ENCODE measurements around the gene SPR.

Gene SPR

GRCh38 chr2:72921088-72921851, 34.1 kb downstream of the SPR start:
- no peak overlapping the region for H3K27ac ChIP-seq (ENCODE audit: low read depth, low read length)
- H3K36me3 ChIP-seq (ENCODE audit: control insufficient read depth in 1 of 2, insufficient read depth in 2 of 2, low read length in 2 of 2): no peaks in the 10 kb centered on the region
- no peak overlapping the region for H3K9ac ChIP-seq (ENCODE audit: low read depth in 1 of 2, low read length in 2 of 2)
- no peaks in the 10 kb centered on the region for H3K9me3 ChIP-seq (ENCODE audit: control insufficient read depth in 1 of 2, low read length in 2 of 2)
- H3K4me1 ChIP-seq (ENCODE audit: control insufficient read depth in 1 of 2, insufficient read depth in 2 of 2, low read length in 2 of 2): peaks cover 15 to 30% of the 10 kb centered on the region in 2 donors
- H3K4me3 ChIP-seq (ENCODE audit: low read depth in 1 of 2, low read length in 2 of 2): no peak overlapping the region
- peaks cover 84 to 91% of the 10 kb centered on the region in 2 donors for H3K27me3 ChIP-seq (ENCODE audit: control insufficient read depth in 1 of 2, insufficient read depth in 2 of 2, low read length in 2 of 2)

- Histone ChIP-seq H3K4me1 (ENCODE audit: control insufficient read depth in 1 of 2, insufficient read depth in 2 of 2, low read length in 2 of 2) (peaks cover 9 to 24% of the 10 kb centered on the region in 2 donors), H3K4me3 (ENCODE audit: low read depth in 1 of 2, low read length in 2 of 2) (no peak overlapping the region), H3K27me3 (ENCODE audit: control insufficient read depth in 1 of 2, insufficient read depth in 2 of 2, low read length in 2 of 2) (peaks cover 84 to 92% of the 10 kb centered on the region in 2 donors), H3K9ac (ENCODE audit: low read depth in 1 of 2, low read length in 2 of 2) (no peak overlapping the region), H3K9me3 (ENCODE audit: control insufficient read depth in 1 of 2, low read length in 2 of 2) (no peaks in the 10 kb centered on the region), H3K36me3 (ENCODE audit: control insufficient read depth in 1 of 2, insufficient read depth in 2 of 2, low read length in 2 of 2) (no peaks in the 10 kb centered on the region), H3K27ac (ENCODE audit: low read depth, low read length) (no peak overlapping the region)
Observed at GRCh38 chr2:72921853-72922252, 34.6 kb downstream of the SPR start.

DNA sequence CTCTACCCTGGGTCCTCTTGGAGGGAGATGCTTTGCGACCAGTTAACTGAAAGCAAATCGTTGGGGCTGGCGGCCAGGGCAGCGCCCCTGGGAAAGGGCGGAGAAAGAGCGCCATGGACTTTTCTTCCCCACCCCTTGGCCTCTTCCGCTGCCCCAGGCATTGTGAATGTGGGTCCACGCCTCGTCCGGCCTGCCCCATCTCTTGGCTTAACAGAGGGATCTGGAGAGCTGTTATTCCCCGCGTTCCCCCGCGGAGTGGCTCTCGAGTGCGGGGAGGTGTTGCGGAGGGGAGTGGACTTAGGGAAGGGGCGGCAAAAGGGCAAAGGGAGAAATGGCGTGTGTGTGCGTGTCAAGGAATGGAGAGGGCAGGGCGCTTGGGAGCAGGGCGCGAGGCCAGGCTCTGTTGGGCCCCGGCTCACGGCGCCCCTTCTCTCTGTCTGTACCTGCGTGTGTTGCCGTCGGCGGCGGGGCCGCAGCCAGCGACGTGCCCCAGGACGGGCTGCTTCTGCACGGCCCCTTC, 36.7 kb downstream of the SPR start:
- Histone ChIP-seq H3K9ac (ENCODE audit: low read depth in 1 of 2, low read length in 2 of 2) (no peak overlapping the region), H3K4me3 (ENCODE audit: low read depth in 1 of 2, low read length in 2 of 2) (no peak overlapping the region), H3K27ac (ENCODE audit: low read depth, low read length) (no peak overlapping the region), H3K36me3 (ENCODE audit: control insufficient read depth in 1 of 2, insufficient read depth in 2 of 2, low read length in 2 of 2) (no peaks in the 10 kb centered on the region), H3K9me3 (ENCODE audit: control insufficient read depth in 1 of 2, low read length in 2 of 2) (no peaks in the 10 kb centered on the region), H3K4me1 (ENCODE audit: control insufficient read depth in 1 of 2, insufficient read depth in 2 of 2, low read length in 2 of 2) (peaks cover 8 to 12% of the 10 kb centered on the region in 2 donors), H3K27me3 (ENCODE audit: control insufficient read depth in 1 of 2, insufficient read depth in 2 of 2, low read length in 2 of 2) (peaks cover 92 to 98% of the 10 kb centered on the region in 2 donors)

GRCh38 chr2:72924353-72925240, 37.4 kb downstream of the SPR start:
- Histone ChIP-seq H3K4me3 (ENCODE audit: low read depth in 1 of 2, low read length in 2 of 2) (no peak overlapping the region), H3K9ac (ENCODE audit: low read depth in 1 of 2, low read length in 2 of 2) (no peak overlapping the region), H3K9me3 (ENCODE audit: control insufficient read depth in 1 of 2, low read length in 2 of 2) (no peaks in the 10 kb centered on the region), H3K36me3 (ENCODE audit: control insufficient read depth in 1 of 2, insufficient read depth in 2 of 2, low read length in 2 of 2) (no peaks in the 10 kb centered on the region), H3K27me3 (ENCODE audit: control insufficient read depth in 1 of 2, insufficient read depth in 2 of 2, low read length in 2 of 2) (peaks cover 91 to 98% of the 10 kb centered on the region in 2 donors), H3K4me1 (ENCODE audit: control insufficient read depth in 1 of 2, insufficient read depth in 2 of 2, low read length in 2 of 2) (peaks cover 8 to 11% of the 10 kb centered on the region in 2 donors), H3K27ac (ENCODE audit: low read depth, low read length) (no peak overlapping the region)

DNA sequence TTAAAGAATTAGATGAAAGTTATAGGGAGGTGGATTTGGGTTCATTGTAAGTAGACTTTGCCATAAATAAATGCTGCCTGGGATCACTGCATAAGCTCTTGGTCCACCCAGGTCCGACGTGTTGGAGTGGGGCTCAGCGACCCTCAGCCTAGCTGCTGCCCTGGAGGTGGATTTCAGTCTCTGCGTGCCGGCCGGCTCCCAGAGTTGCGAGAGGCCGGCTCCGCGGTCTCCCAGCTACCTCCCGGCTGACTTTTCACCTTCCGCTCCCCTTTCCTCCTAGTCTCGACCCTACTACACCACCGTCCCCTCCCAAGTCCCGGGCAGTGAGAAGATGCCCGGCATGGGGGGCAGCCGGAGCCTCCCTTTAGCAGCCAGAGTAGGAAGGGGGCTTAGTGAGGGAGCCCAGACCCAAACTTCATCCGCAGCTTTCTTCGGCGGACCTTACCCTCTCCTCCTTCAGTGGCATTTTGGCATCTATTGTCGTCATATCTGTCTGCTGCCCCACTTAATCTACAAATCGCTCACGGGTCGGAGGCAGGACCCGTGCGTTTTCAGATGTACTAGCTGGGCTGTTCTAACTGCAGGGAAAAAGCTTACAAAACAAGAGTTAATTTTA, 38.2 kb downstream of the SPR start:
- Histone ChIP-seq H3K4me3 (ENCODE audit: low read depth in 1 of 2, low read length in 2 of 2) (no peak overlapping the region), H3K27ac (ENCODE audit: low read depth, low read length) (no peak overlapping the region), H3K36me3 (ENCODE audit: control insufficient read depth in 1 of 2, insufficient read depth in 2 of 2, low read length in 2 of 2) (no peaks in the 10 kb centered on the region), H3K9me3 (ENCODE audit: control insufficient read depth in 1 of 2, low read length in 2 of 2) (no peaks in the 10 kb centered on the region), H3K4me1 (ENCODE audit: control insufficient read depth in 1 of 2, insufficient read depth in 2 of 2, low read length in 2 of 2) (peaks cover 7 to 8% of the 10 kb centered on the region in 2 donors), H3K9ac (ENCODE audit: low read depth in 1 of 2, low read length in 2 of 2) (no peak overlapping the region), H3K27me3 (ENCODE audit: control insufficient read depth in 1 of 2, insufficient read depth in 2 of 2, low read length in 2 of 2) (peaks cover 85 to 91% of the 10 kb centered on the region in 2 donors)

- peaks cover 6 to 8% of the 10 kb centered on the region in 2 donors for H3K4me1 ChIP-seq (ENCODE audit: control insufficient read depth in 1 of 2, insufficient read depth in 2 of 2, low read length in 2 of 2)
- H3K4me3 ChIP-seq (ENCODE audit: low read depth in 1 of 2, low read length in 2 of 2): no peak overlapping the region
- no peaks in the 10 kb centered on the region for H3K9me3 ChIP-seq (ENCODE audit: control insufficient read depth in 1 of 2, low read length in 2 of 2)
- H3K36me3 ChIP-seq (ENCODE audit: control insufficient read depth in 1 of 2, insufficient read depth in 2 of 2, low read length in 2 of 2): no peaks in the 10 kb centered on the region
- peaks cover 77 to 82% of the 10 kb centered on the region in 2 donors for H3K27me3 ChIP-seq (ENCODE audit: control insufficient read depth in 1 of 2, insufficient read depth in 2 of 2, low read length in 2 of 2)
- H3K27ac ChIP-seq (ENCODE audit: low read depth, low read length): no peak overlapping the region
- no peak overlapping the region for H3K9ac ChIP-seq (ENCODE audit: low read depth in 1 of 2, low read length in 2 of 2)
Observed at GRCh38 chr2:72926368-72926767, 39.2 kb downstream of the SPR start.

DNA sequence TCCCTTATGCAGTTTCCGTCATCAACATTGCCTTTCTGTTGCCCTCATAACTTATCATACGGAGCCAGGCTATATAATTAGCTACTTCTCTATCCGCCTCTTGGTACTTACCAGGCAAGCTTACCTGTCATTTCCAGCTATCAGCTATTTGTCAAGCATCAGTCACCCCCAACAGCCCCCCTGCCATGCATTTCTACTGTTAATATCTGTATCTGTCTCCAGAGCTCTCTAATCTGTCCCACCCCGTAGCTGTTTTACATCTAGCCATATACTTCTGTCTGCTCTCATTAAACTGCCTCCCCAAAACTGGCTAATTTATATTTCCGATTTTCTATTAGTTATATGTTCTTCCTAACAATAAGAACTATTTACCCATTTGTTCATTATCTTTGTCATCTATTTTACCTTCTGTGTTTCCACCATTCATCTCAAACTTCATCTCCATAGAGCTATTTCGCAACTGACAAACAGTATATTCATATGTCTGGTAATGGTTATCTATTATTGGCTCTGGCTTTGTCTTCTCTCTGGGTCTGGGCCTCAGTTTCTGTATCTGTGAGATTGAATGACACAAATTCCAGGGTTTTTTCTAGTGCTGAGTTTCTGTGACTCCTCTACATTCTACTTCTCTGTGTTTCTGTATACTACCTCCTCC, 39.7 kb downstream of the SPR start:
- Histone ChIP-seq H3K27me3 (ENCODE audit: control insufficient read depth in 1 of 2, insufficient read depth in 2 of 2, low read length in 2 of 2) (peaks cover 71 to 76% of the 10 kb centered on the region in 2 donors), H3K9me3 (ENCODE audit: control insufficient read depth in 1 of 2, low read length in 2 of 2) (no peaks in the 10 kb centered on the region), H3K4me1 (ENCODE audit: control insufficient read depth in 1 of 2, insufficient read depth in 2 of 2, low read length in 2 of 2) (peaks cover 8 to 10% of the 10 kb centered on the region in 2 donors), H3K36me3 (ENCODE audit: control insufficient read depth in 1 of 2, insufficient read depth in 2 of 2, low read length in 2 of 2) (no peaks in the 10 kb centered on the region), H3K9ac (ENCODE audit: low read depth in 1 of 2, low read length in 2 of 2) (no peak overlapping the region), H3K4me3 (ENCODE audit: low read depth in 1 of 2, low read length in 2 of 2) (no peak overlapping the region), H3K27ac (ENCODE audit: low read depth, low read length) (no peak overlapping the region)

DNA sequence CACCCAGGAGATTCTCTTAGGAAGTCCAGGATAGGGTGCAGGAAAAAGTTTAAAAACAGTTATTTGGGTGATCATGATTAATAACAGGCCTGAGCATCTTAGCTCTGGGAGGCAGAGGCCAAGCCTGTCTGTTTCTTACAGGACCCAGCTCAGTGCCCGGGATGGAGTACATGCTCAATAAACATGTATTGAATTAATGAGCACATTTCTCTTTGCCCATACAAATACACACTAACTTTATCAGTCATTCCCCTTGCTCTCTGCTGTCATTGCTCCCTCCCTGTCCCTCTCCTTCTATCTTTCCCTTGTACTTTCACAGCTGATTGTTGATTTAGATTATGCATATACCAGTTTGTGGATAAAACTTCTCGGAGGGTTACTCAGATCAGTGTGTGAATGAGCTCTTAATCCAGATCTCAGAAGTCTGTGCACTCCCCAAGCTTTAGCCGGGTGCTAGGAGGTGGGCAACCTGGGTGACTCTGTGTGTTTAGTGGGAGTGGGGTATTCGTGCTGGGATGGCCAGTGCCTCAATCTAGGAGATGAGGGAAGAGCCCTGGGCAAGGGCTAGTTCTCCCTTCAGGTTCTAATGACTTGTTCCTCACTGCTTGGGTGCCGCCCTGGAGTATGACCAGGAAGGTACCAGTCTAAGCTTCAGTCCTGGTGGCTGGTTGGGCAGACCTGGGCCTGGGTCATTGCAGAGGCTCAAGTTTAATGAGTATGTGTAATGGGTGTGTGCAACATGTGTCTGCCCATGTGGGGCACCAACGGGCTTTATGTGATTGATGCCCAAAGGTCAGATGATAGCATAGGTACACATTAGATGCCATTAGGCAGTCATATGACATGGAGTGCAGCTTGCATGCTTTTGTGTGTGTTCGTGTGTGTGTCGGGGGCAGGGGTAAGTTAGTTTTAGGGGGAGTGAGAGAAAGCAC, 40.7 kb downstream of the SPR start:
- Histone ChIP-seq H3K27ac (ENCODE audit: low read depth, low read length) (no peak overlapping the region), H3K4me1 (ENCODE audit: control insufficient read depth in 1 of 2, insufficient read depth in 2 of 2, low read length in 2 of 2) (peaks cover 8 to 11% of the 10 kb centered on the region in 2 donors), H3K9me3 (ENCODE audit: control insufficient read depth in 1 of 2, low read length in 2 of 2) (no peaks in the 10 kb centered on the region), H3K9ac (ENCODE audit: low read depth in 1 of 2, low read length in 2 of 2) (no peak overlapping the region), H3K27me3 (ENCODE audit: control insufficient read depth in 1 of 2, insufficient read depth in 2 of 2, low read length in 2 of 2) (peaks cover 62 to 68% of the 10 kb centered on the region in 2 donors), H3K36me3 (ENCODE audit: control insufficient read depth in 1 of 2, insufficient read depth in 2 of 2, low read length in 2 of 2) (no peaks in the 10 kb centered on the region), H3K4me3 (ENCODE audit: low read depth in 1 of 2, low read length in 2 of 2) (no peak overlapping the region)

- peaks cover 17% of the 10 kb centered on the region in 2 donors for H3K4me1 ChIP-seq (ENCODE audit: control insufficient read depth in 1 of 2, insufficient read depth in 2 of 2, low read length in 2 of 2)
- H3K4me3 ChIP-seq (ENCODE audit: low read depth in 1 of 2, low read length in 2 of 2): no peak overlapping the region
- H3K27ac ChIP-seq (ENCODE audit: low read depth, low read length): no peak overlapping the region
- peaks cover 52 to 61% of the 10 kb centered on the region in 2 donors for H3K27me3 ChIP-seq (ENCODE audit: control insufficient read depth in 1 of 2, insufficient read depth in 2 of 2, low read length in 2 of 2)
- H3K9me3 ChIP-seq (ENCODE audit: control insufficient read depth in 1 of 2, low read length in 2 of 2): no peaks in the 10 kb centered on the region
- no peak overlapping the region for H3K9ac ChIP-seq (ENCODE audit: low read depth in 1 of 2, low read length in 2 of 2)
- no peaks in the 10 kb centered on the region for H3K36me3 ChIP-seq (ENCODE audit: control insufficient read depth in 1 of 2, insufficient read depth in 2 of 2, low read length in 2 of 2)
Observed at GRCh38 chr2:72929010-72929409, 41.8 kb downstream of the SPR start.
